Thyroid gland (tissue), 4 donors: ENCODE measurements around the gene TCF21.

Source experiments
- POLR2A ChIP-seq, 2 donors: fragments of 450-650 bp; IDR thresholded peaks; one replicate each; pipeline ENCODE4 v1.6.1; 2017; ENCODE audit warnings: antibody characterized with exemption in 2 of 2, mild to moderate bottlenecking in 2 of 2, moderate library complexity in 1 of 2
- TF ChIP-seq, protein P1 (sequence below), 6 experiments: fragments of 200-600 bp in 3 of 6; fragments of 450-650 bp in 3 of 6; sonication (generic) in 3 of 6; IDR thresholded peaks; one replicate each; pipeline ENCODE4 v1.5.1; 2016 to 2019; ENCODE audit warnings: antibody characterized with exemption in 6 of 6, mild to moderate bottlenecking in 2 of 6, inconsistent platforms in 1 of 6, moderate library complexity in 1 of 6

DNA sequence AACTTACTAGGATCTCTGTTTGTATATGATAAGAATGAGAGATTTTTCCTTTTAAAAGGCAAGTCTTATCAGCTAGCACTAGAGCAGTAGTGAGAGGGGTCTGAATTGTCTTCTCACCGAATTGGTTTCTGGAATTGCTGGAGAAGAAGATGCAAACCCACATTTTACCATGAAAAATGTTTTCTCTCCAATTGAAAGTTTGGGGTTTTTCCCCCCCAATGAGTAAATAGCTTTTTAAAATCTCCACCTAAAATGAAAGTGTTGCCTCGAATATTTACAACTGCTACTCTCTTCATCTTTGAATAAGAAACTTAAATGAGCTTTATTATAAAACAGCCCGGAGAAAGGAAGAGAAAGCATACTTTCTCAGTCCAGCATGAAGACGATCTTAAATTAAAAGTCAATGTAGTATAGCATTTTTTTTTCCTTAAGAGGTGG lies 1.8 kb downstream of the TCF21 start:
- TF ChIP-seq, protein P1, sequence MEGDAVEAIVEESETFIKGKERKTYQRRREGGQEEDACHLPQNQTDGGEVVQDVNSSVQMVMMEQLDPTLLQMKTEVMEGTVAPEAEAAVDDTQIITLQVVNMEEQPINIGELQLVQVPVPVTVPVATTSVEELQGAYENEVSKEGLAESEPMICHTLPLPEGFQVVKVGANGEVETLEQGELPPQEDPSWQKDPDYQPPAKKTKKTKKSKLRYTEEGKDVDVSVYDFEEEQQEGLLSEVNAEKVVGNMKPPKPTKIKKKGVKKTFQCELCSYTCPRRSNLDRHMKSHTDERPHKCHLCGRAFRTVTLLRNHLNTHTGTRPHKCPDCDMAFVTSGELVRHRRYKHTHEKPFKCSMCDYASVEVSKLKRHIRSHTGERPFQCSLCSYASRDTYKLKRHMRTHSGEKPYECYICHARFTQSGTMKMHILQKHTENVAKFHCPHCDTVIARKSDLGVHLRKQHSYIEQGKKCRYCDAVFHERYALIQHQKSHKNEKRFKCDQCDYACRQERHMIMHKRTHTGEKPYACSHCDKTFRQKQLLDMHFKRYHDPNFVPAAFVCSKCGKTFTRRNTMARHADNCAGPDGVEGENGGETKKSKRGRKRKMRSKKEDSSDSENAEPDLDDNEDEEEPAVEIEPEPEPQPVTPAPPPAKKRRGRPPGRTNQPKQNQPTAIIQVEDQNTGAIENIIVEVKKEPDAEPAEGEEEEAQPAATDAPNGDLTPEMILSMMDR (IDR thresholded peaks at IDR 0.05) = no peak
- no peak for TF ChIP-seq POLR2A (IDR thresholded peaks at IDR 0.05)
